Fibroblast of lung (primary cell): Measurements from ENCODE around the gene ZW10. TPM values are rescaled to one million over a fixed set of nuclear protein-coding genes. Genes with fewer than 3 reads are reported as not detected.

Experiments
- DNase-seq, 2 donors: peaks; one replicate each; pipeline versions ENCODE4 v3.0.0 to v3.0.0-alpha.2; 2010; ENCODE audit warnings: low read depth in 2 of 2
- H2AFZ ChIP-seq: 2 replicates; pipeline ENCODE4 v1.5.1; 2012; ENCODE audit warnings: low read length, control low read depth, inconsistent platforms
- H3K27ac ChIP-seq: 2 replicates; pipeline ENCODE4 v1.5.1; 2011; ENCODE audit warnings: low read length, control low read depth; ENCODE audit not compliant: insufficient read depth
- H3K27me3 ChIP-seq: 2 replicates; pipeline ENCODE4 v1.5.1; 2011; ENCODE audit warnings: mild to moderate bottlenecking, low read length; ENCODE audit not compliant: control insufficient read depth, insufficient read depth
- H3K36me3 ChIP-seq: 2 replicates; pipeline ENCODE4 v1.5.1; 2011; ENCODE audit warnings: low read length; ENCODE audit not compliant: control insufficient read depth, insufficient read depth
- H3K4me1 ChIP-seq: 2 replicates; pipeline ENCODE4 v1.5.1; 2011; ENCODE audit warnings: low read length; ENCODE audit not compliant: control insufficient read depth, insufficient read depth; ENCODE audit errors: extremely low read depth
- H3K4me2 ChIP-seq: 2 replicates; pipeline ENCODE4 v1.5.1; 2011; ENCODE audit warnings: low read length, control low read depth; ENCODE audit not compliant: insufficient read depth; ENCODE audit errors: extremely low read depth
- H3K4me3 ChIP-seq, 4 experiments: fragments of 200-600 bp in 1 of 4; sonication (generic) in 1 of 4; replicated peaks in 1 of 4; 2 replicates each; pipeline ENCODE4 v1.5.1; 2011 to 2016; ENCODE audit warnings: low read length in 4 of 4, low read depth in 3 of 4, mild to moderate bottlenecking in 3 of 4, control low read depth in 2 of 4, inconsistent platforms in 1 of 4, mixed read lengths in 1 of 4; ENCODE audit not compliant: insufficient read depth in 1 of 4; ENCODE audit errors: control extremely low read depth in 1 of 4
- H3K79me2 ChIP-seq: 2 replicates; pipeline ENCODE4 v1.5.1; 2012; ENCODE audit warnings: mild to moderate bottlenecking, low read length, inconsistent platforms; ENCODE audit not compliant: control insufficient read depth, insufficient read depth
- H3K9ac ChIP-seq: 2 replicates; pipeline ENCODE4 v1.5.1; 2011; ENCODE audit warnings: mild to moderate bottlenecking, low read length, control low read depth; ENCODE audit not compliant: insufficient read depth
- H3K9me3 ChIP-seq: 2 replicates; pipeline ENCODE4 v1.5.1; 2012; ENCODE audit warnings: low read depth, low read length; ENCODE audit not compliant: control insufficient read depth, insufficient read depth
- H4K20me1 ChIP-seq: 2 replicates; pipeline ENCODE4 v1.5.1; 2011; ENCODE audit warnings: low read length; ENCODE audit not compliant: control insufficient read depth, insufficient read depth; ENCODE audit errors: extremely low read depth
- EZH2 ChIP-seq: IDR thresholded peaks from 2 replicates; pipeline ENCODE4 v1.5.1; 2012; ENCODE audit warnings: low read length, control low read depth, mild to moderate bottlenecking; ENCODE audit errors: missing control alignments
- polyA plus RNA-seq, 2 donors: library from polyadenylated mRNA; depleted of rRNA in 1 of 2; stranded (reverse) in 1 of 2; unstranded in 1 of 2; fragments of >200 nt; gene quantifications; 2 replicates each; pipeline ENCODE4 v1.2.1, GENCODE V29; 2011 to 2012; ENCODE audit warnings: missing spikeins in 1 of 2
- total RNA-seq: library from RNA; depleted of rRNA; stranded (reverse); fragments of >200 nt; gene quantifications from 2 replicates; pipeline ENCODE4 v1.2.1, GENCODE V29; 2014
- TF ChIP-seq, protein P1 (sequence below), 2 donors: IDR thresholded peaks in 1 of 2; conservative IDR thresholded peaks in 1 of 2; 1 replicate in 1 of 2; 2 replicates in 1 of 2; pipeline ENCODE4 v1.5.1; 2011 to 2012; ENCODE audit warnings: low read length in 2 of 2, control low read depth in 1 of 2, inconsistent platforms in 1 of 2, low read depth in 1 of 2, mild to moderate bottlenecking in 1 of 2

Gene ZW10
- total and polyA plus RNA-seq, 2 donors (not counting 1 experiment from before 2014, with no cell fraction given): 13.5 to 15.4 TPM

GRCh38 chr11:113760241-113760640, 13.3 kb downstream of the ZW10 start:
- TF ChIP-seq, protein P1, sequence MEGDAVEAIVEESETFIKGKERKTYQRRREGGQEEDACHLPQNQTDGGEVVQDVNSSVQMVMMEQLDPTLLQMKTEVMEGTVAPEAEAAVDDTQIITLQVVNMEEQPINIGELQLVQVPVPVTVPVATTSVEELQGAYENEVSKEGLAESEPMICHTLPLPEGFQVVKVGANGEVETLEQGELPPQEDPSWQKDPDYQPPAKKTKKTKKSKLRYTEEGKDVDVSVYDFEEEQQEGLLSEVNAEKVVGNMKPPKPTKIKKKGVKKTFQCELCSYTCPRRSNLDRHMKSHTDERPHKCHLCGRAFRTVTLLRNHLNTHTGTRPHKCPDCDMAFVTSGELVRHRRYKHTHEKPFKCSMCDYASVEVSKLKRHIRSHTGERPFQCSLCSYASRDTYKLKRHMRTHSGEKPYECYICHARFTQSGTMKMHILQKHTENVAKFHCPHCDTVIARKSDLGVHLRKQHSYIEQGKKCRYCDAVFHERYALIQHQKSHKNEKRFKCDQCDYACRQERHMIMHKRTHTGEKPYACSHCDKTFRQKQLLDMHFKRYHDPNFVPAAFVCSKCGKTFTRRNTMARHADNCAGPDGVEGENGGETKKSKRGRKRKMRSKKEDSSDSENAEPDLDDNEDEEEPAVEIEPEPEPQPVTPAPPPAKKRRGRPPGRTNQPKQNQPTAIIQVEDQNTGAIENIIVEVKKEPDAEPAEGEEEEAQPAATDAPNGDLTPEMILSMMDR (conservative IDR thresholded peaks at IDR 0.05 in 1 of 2, IDR thresholded peaks at IDR 0.05 in 1 of 2; ENCODE audit: low read depth in 1 of 2, low read length in 2 of 2): no peak
- no peak for TF ChIP-seq EZH2
- no peak overlapping the region for H3K27ac ChIP-seq
- H3K9me3 ChIP-seq: no peaks in the 10 kb centered on the region
- no peaks in the 10 kb centered on the region for H3K4me1 ChIP-seq
- no peak overlapping the region for H3K4me3 ChIP-seq
- DNase-seq: no peak
- no peak overlapping the region for H2AFZ ChIP-seq
- no peaks in the 10 kb centered on the region for H3K27me3 ChIP-seq
- no peaks in the 10 kb centered on the region for H3K79me2 ChIP-seq
- no peak overlapping the region for H3K4me2 ChIP-seq
- peaks cover 5% of the 10 kb centered on the region for H3K36me3 ChIP-seq
- H4K20me1 ChIP-seq: no peaks in the 10 kb centered on the region
- H3K9ac ChIP-seq: no peak overlapping the region

GRCh38 chr11:113752932-113753331, 20.6 kb downstream of the ZW10 start:
- no peak for DNase-seq
- H3K36me3 ChIP-seq: peaks cover 3% of the 10 kb centered on the region
- H3K4me2 ChIP-seq: no peak overlapping the region

GRCh38 chr11:113736323-113736722, 37.2 kb downstream of the ZW10 start:
- Histone ChIP-seq H3K79me2 (no peaks in the 10 kb centered on the region), H3K36me3 (peaks cover 2% of the 10 kb centered on the region), H3K4me3 (no peak overlapping the region), H3K4me1 (no peaks in the 10 kb centered on the region), H2AFZ (no peak overlapping the region), H3K9me3 (no peaks in the 10 kb centered on the region), H4K20me1 (no peaks in the 10 kb centered on the region), H3K27ac (no peak overlapping the region), H3K4me2 (no peak overlapping the region), H3K9ac (no peak overlapping the region), H3K27me3 (no peaks in the 10 kb centered on the region)
- DNase-seq: peak in 1 of 2 donors; percentile 16
- TF ChIP-seq, protein P1 (conservative IDR thresholded peaks at IDR 0.05 in 1 of 2, IDR thresholded peaks at IDR 0.05 in 1 of 2; ENCODE audit: low read depth in 1 of 2, low read length in 2 of 2): no peak
- TF ChIP-seq EZH2: no peak

More at GRCh38 chr11:113752932-113753331, 20.6 kb downstream of the ZW10 start:
- no peak overlapping the region for H3K27ac ChIP-seq
- TF ChIP-seq, protein P1 (conservative IDR thresholded peaks at IDR 0.05 in 1 of 2, IDR thresholded peaks at IDR 0.05 in 1 of 2; ENCODE audit: low read depth in 1 of 2, low read length in 2 of 2): no peak
- no peak for TF ChIP-seq EZH2
- H3K27me3 ChIP-seq: no peaks in the 10 kb centered on the region
- H3K4me1 ChIP-seq: no peaks in the 10 kb centered on the region
- H3K9ac ChIP-seq: no peak overlapping the region
- no peak overlapping the region for H3K4me3 ChIP-seq
- no peaks in the 10 kb centered on the region for H3K9me3 ChIP-seq
- H2AFZ ChIP-seq: no peak overlapping the region
- H3K79me2 ChIP-seq: no peaks in the 10 kb centered on the region
- no peaks in the 10 kb centered on the region for H4K20me1 ChIP-seq
